ENCODE results near the gene INPP4B.

DNA sequence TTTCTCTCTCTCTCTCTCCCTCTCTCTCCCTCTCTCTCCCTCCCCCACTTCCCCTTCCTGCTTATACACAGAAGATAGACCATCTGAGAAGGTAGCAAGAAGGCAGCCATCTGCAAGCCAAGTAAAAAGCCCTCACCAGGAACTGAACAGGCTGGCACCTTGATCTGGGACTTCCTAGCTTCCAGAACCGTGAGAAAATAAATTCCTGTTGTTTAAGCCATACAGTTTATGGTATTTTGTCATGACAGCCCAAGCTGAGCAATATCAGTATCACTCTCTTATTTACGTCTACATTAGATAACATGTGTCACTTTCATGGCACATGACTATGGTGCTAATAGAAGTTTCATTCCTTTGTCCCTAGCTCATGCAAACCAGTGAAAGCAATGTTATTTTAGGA, 581.1 kb downstream of the INPP4B start:
- no peak for TF ChIP-seq POLR2A (IDR thresholded peaks at IDR 0.05)
- TF ChIP-seq POLR2AphosphoS5 (IDR thresholded peaks at IDR 0.05), result no peak
- TF ChIP-seq, protein P1, sequence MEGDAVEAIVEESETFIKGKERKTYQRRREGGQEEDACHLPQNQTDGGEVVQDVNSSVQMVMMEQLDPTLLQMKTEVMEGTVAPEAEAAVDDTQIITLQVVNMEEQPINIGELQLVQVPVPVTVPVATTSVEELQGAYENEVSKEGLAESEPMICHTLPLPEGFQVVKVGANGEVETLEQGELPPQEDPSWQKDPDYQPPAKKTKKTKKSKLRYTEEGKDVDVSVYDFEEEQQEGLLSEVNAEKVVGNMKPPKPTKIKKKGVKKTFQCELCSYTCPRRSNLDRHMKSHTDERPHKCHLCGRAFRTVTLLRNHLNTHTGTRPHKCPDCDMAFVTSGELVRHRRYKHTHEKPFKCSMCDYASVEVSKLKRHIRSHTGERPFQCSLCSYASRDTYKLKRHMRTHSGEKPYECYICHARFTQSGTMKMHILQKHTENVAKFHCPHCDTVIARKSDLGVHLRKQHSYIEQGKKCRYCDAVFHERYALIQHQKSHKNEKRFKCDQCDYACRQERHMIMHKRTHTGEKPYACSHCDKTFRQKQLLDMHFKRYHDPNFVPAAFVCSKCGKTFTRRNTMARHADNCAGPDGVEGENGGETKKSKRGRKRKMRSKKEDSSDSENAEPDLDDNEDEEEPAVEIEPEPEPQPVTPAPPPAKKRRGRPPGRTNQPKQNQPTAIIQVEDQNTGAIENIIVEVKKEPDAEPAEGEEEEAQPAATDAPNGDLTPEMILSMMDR (IDR thresholded peaks at IDR 0.05), result no peak
